Fibroblast of lung (primary cell): ENCODE data around the gene GRIK1. TPM values are rescaled to one million over a fixed set of nuclear protein-coding genes. Genes with fewer than 3 reads are reported as not detected.

Experiments
- DNase-seq, 2 donors: peaks; one replicate each; pipeline versions ENCODE4 v3.0.0 to v3.0.0-alpha.2; 2010; ENCODE audit warnings: low read depth in 2 of 2
- H2AFZ ChIP-seq: 2 replicates; pipeline ENCODE4 v1.5.1; 2012; ENCODE audit warnings: low read length, control low read depth, inconsistent platforms
- H3K27ac ChIP-seq: 2 replicates; pipeline ENCODE4 v1.5.1; 2011; ENCODE audit warnings: low read length, control low read depth; ENCODE audit not compliant: insufficient read depth
- H3K27me3 ChIP-seq: 2 replicates; pipeline ENCODE4 v1.5.1; 2011; ENCODE audit warnings: mild to moderate bottlenecking, low read length; ENCODE audit not compliant: control insufficient read depth, insufficient read depth
- H3K36me3 ChIP-seq: 2 replicates; pipeline ENCODE4 v1.5.1; 2011; ENCODE audit warnings: low read length; ENCODE audit not compliant: control insufficient read depth, insufficient read depth
- H3K4me1 ChIP-seq: 2 replicates; pipeline ENCODE4 v1.5.1; 2011; ENCODE audit warnings: low read length; ENCODE audit not compliant: control insufficient read depth, insufficient read depth; ENCODE audit errors: extremely low read depth
- H3K4me2 ChIP-seq: 2 replicates; pipeline ENCODE4 v1.5.1; 2011; ENCODE audit warnings: low read length, control low read depth; ENCODE audit not compliant: insufficient read depth; ENCODE audit errors: extremely low read depth
- H3K4me3 ChIP-seq, 4 experiments: fragments of 200-600 bp in 1 of 4; sonication (generic) in 1 of 4; replicated peaks in 1 of 4; 2 replicates each; pipeline ENCODE4 v1.5.1; 2011 to 2016; ENCODE audit warnings: low read length in 4 of 4, low read depth in 3 of 4, mild to moderate bottlenecking in 3 of 4, control low read depth in 2 of 4, inconsistent platforms in 1 of 4, mixed read lengths in 1 of 4; ENCODE audit not compliant: insufficient read depth in 1 of 4; ENCODE audit errors: control extremely low read depth in 1 of 4
- H3K79me2 ChIP-seq: 2 replicates; pipeline ENCODE4 v1.5.1; 2012; ENCODE audit warnings: mild to moderate bottlenecking, low read length, inconsistent platforms; ENCODE audit not compliant: control insufficient read depth, insufficient read depth
- H3K9ac ChIP-seq: 2 replicates; pipeline ENCODE4 v1.5.1; 2011; ENCODE audit warnings: mild to moderate bottlenecking, low read length, control low read depth; ENCODE audit not compliant: insufficient read depth
- H3K9me3 ChIP-seq: 2 replicates; pipeline ENCODE4 v1.5.1; 2012; ENCODE audit warnings: low read depth, low read length; ENCODE audit not compliant: control insufficient read depth, insufficient read depth
- H4K20me1 ChIP-seq: 2 replicates; pipeline ENCODE4 v1.5.1; 2011; ENCODE audit warnings: low read length; ENCODE audit not compliant: control insufficient read depth, insufficient read depth; ENCODE audit errors: extremely low read depth
- CTCF ChIP-seq, 2 donors: IDR thresholded peaks in 1 of 2; conservative IDR thresholded peaks in 1 of 2; 1 replicate in 1 of 2; 2 replicates in 1 of 2; pipeline ENCODE4 v1.5.1; 2011 to 2012; ENCODE audit warnings: low read length in 2 of 2, control low read depth in 1 of 2, inconsistent platforms in 1 of 2, low read depth in 1 of 2, mild to moderate bottlenecking in 1 of 2
- EZH2 ChIP-seq: IDR thresholded peaks from 2 replicates; pipeline ENCODE4 v1.5.1; 2012; ENCODE audit warnings: low read length, control low read depth, mild to moderate bottlenecking; ENCODE audit errors: missing control alignments
- polyA plus RNA-seq, 2 donors: library from polyadenylated mRNA; depleted of rRNA in 1 of 2; stranded (reverse) in 1 of 2; unstranded in 1 of 2; fragments of >200 nt; gene quantifications; 2 replicates each; pipeline ENCODE4 v1.2.1, GENCODE V29; 2011 to 2012; ENCODE audit warnings: missing spikeins in 1 of 2
- total RNA-seq: library from RNA; depleted of rRNA; stranded (reverse); fragments of >200 nt; gene quantifications from 2 replicates; pipeline ENCODE4 v1.2.1, GENCODE V29; 2014

The GRIK1 gene
- total and polyA plus RNA-seq, 2 donors (not counting 1 experiment from before 2014, with no cell fraction given): not detected

GRCh38 chr21:29641001-29641634 lies 298.7 kb downstream of the GRIK1 start:
- H3K4me2 ChIP-seq: no peak overlapping the region
- no peak overlapping the region for H3K9ac ChIP-seq
- no peak for DNase-seq

DNA sequence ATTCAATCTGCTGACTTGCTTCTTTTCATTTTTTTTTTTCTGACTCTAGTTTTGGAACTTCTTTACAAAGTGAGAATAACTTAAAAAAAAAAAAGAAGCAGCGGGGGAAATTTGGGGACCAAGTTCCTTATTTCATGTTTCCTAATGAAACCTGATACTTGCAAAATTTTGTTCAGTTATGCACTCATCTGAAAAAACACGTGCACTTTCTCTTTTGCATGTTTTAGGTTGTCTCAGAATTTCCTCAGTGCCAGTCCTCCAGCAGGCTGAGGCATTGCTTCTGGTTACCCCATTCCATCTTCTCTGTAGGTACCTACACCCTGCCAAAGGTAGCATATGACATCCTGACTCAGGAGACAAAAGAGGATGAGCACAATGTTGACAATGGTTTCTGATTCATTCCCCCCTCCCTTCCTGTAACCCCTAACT lies 299.7 kb downstream of the GRIK1 start:
- Histone ChIP-seq H2AFZ (no peak overlapping the region), H3K9me3 (no peaks in the 10 kb centered on the region), H3K4me1 (no peaks in the 10 kb centered on the region), H3K9ac (no peak overlapping the region), H4K20me1 (no peaks in the 10 kb centered on the region), H3K4me3 (no peak overlapping the region), H3K36me3 (no peaks in the 10 kb centered on the region), H3K27ac (no peak overlapping the region), H3K27me3 (no peaks in the 10 kb centered on the region), H3K4me2 (no peak overlapping the region), H3K79me2 (no peaks in the 10 kb centered on the region)
- no peak for TF ChIP-seq CTCF (conservative IDR thresholded peaks at IDR 0.05 in 1 of 2, IDR thresholded peaks at IDR 0.05 in 1 of 2; ENCODE audit: low read depth in 1 of 2, low read length in 2 of 2)
- no peak for TF ChIP-seq EZH2
- DNase-seq: peak in 1 of 2 donors; percentile 23

More at GRCh38 chr21:29641001-29641634, 298.7 kb downstream of the GRIK1 start:
- TF ChIP-seq CTCF (conservative IDR thresholded peaks at IDR 0.05 in 1 of 2, IDR thresholded peaks at IDR 0.05 in 1 of 2; ENCODE audit: low read depth in 1 of 2, low read length in 2 of 2) (no peak), EZH2 (no peak)
- H3K27me3 ChIP-seq: no peaks in the 10 kb centered on the region
- no peaks in the 10 kb centered on the region for H4K20me1 ChIP-seq
- H3K27ac ChIP-seq: no peak overlapping the region
- no peak overlapping the region for H2AFZ ChIP-seq
- no peaks in the 10 kb centered on the region for H3K36me3 ChIP-seq
- H3K4me1 ChIP-seq: no peaks in the 10 kb centered on the region
- no peaks in the 10 kb centered on the region for H3K9me3 ChIP-seq
- no peaks in the 10 kb centered on the region for H3K79me2 ChIP-seq
- H3K4me3 ChIP-seq: no peak overlapping the region

DNA sequence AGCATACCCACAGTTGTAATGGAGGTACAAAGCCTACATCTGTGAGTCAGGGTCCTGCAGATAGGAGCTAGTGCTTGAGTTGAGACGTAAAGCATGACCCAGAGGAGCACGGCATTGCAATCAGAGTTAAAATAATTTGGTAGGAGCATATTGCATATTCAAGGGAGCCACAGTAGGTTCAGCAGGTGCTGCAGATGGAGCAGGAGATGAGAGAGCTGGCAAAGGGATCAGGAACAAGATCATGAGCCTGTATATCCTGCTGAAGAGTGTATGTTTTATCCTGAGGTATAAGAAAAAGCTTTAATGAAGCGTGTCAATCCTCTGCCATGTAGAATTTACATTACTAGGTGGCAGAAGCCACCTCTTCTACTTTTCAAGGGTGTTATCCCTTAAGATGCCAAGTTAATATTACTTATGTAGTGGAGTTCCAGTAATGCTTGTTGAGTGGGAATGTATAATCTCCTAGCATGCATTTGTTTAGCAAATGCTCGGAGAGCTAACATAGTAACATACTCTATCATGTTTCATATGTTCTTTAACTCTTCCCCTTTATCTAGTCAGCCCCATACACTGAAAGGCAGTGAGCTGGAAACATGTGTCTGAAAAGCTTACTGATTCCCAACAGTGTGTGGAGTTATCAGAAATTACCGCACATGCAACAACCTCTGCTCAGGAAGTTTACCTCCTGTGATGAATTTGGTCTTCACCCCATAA lies 300.3 kb downstream of the GRIK1 start:
- TF ChIP-seq EZH2: no peak
- TF ChIP-seq CTCF (conservative IDR thresholded peaks at IDR 0.05 in 1 of 2, IDR thresholded peaks at IDR 0.05 in 1 of 2; ENCODE audit: low read depth in 1 of 2, low read length in 2 of 2): no peak

More for the DNA sequence above, 300.3 kb downstream of the GRIK1 start:
- no peaks in the 10 kb centered on the region for H3K9me3 ChIP-seq
- H3K4me2 ChIP-seq: no peak overlapping the region
- H3K36me3 ChIP-seq: no peaks in the 10 kb centered on the region
- DNase-seq: no peak
- no peaks in the 10 kb centered on the region for H3K27me3 ChIP-seq
- H3K79me2 ChIP-seq: no peaks in the 10 kb centered on the region
- H3K4me3 ChIP-seq: no peak overlapping the region
- no peak overlapping the region for H3K9ac ChIP-seq
- no peak overlapping the region for H3K27ac ChIP-seq
- H4K20me1 ChIP-seq: no peaks in the 10 kb centered on the region
- no peaks in the 10 kb centered on the region for H3K4me1 ChIP-seq
- H2AFZ ChIP-seq: no peak overlapping the region
